Activated CD4-positive, alpha-beta T cell treated with anti-CD3 and anti-CD28 coated beads, Interleukin-2, amount 50 U/mL, for 16 hours (primary cell): ENCODE data around the gene CDH23.
A peak's percentile ranks its signal among the peaks of the same experiment; 100 is the strongest.

Source experiments
- DNase-seq: peaks from one replicate; pipeline ENCODE4 v3.0.0-alpha.2; 2020

The CDH23 gene

DNA sequence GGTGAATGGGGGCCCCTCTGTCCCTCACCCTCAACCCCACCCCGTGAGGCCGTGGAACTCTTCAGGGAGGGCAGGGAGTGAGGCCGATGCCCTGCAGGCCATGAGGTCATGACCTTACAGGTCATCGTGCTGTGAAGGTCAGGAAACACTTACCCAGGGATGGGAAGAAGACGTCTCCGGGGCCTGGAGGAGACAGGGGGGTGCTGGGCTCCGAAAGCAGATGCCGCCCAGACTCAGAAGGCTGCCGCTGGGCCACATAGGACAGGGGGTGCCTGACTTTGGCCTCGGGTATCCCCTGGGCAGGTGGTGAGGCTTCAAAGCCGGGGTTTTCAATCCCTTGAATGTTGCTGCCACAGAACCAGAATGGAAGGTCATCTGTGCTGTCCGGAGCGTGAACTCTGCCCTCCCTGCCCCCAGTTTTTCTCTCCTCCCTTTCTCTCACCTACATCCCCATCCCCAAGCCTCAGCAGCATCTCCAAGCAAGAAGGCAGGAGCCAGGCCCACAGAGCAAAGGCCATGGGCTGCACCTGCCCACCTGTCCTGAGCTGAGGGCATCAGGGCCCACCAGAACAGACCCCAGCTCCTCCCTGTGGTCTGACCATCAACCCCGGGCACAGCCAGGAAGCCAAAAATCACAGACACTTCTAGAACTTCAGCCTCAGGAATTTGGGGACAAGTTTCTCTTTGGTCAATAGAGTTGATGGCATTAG, 354.9 kb downstream of the CDH23 start:
- DNase-seq, result no peak

GRCh38 chr10:71752391-71753090, 355.8 kb downstream of the CDH23 start:
- no peak for DNase-seq

DNA sequence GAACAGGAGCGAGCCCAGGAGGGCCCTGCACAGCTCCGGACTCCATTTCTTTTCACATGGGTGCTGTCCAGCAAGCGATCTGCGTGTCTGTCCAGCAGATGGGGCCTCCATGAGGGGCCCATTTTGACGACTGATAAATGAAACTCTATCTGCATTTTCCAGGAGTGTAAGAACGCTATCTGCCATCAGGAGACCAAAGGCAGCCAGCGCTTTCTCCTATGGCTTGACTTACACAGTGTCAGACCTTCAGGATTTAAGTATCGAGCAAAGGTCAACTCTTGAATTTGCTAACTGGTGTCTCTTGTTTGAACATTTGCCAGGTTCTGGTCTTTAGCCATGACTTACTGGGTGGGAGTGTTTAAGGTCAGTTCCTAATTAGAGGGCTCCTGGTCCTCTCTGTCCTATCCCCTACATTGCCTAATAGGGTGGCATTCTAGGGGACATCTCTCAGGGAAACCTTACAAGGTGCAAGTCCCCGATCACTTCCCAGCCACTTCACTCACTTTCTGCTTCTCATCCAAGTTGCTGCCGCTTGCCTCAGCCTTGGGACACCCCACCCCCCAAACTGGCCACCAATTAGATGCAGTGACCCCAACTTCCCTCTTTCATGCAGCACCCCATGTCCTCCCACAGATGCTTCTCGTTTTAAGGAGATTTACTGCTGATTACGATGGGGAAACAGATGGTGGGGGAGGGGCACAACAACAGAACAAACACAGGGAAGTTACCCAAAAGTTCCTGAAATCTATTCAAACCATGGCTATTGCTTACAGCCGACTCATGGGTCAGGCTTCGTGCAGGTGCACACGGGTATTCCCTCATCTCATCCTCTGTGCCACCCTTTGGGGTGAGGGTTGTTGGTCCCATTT, 356.6 kb downstream of the CDH23 start:
- DNase-seq, result no peak

- DNase-seq, result no peak
These were observed 357.3 kb downstream of the CDH23 start for GRCh38 chr10:71753960-71754505.

DNA sequence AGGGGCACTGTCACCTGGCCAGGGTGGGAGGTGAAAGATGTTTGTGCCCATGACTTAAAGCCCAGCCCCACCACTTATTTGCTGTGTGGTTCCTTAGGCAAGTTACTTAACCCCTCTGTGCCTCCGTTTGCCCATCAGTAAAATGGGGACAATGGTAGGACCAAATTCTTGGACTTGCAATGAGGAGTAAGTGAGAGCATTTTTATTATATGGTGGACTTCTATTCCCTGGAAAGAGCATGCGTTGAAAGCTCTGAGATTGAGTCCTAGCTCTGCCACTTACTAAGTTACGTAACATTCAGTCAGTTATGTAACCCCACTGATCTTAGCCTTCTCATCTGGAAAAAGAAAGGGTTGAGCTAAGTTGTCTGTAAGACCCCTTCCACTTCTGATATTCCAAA, 357.8 kb downstream of the CDH23 start:
- no peak for DNase-seq

GRCh38 chr10:71755179-71755879, 358.6 kb downstream of the CDH23 start:
- DNase-seq, result no peak

GRCh38 chr10:71756311-71757191, 359.8 kb downstream of the CDH23 start:
- DNase-seq, result peak; percentile 79

GRCh38 chr10:71757399-71757922, 360.7 kb downstream of the CDH23 start:
- no peak for DNase-seq

- no peak for DNase-seq
These were observed 364.4 kb downstream of the CDH23 start for GRCh38 chr10:71761105-71761511.

DNA sequence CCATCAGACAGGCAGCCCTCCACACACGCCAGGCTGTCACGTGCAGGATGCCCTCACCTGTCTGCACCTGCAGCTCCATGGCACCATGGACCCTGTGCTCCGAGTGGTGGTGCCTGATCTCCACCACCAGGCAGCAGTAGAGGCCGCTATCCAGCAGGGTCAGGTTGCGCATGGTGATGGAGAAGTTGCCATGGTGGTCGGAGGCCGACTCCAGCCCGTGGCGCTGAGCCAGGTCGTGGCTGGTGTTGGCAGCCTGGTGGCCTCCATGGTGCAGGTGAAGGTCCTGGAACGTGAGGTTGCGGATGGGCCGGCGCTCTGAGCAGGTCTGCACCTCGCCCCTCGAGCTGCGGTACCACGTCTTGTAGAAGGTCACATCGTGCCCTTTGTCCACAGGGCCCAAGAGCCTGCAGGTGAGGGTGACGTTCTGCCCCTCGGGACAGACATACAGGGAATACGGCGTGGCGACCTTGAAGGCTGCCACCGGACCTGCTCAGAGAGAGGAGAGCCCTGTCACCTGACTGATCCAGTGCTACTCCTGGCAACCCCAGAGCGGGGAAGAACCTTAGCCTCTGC, 364.9 kb downstream of the CDH23 start:
- no peak for DNase-seq

DNA sequence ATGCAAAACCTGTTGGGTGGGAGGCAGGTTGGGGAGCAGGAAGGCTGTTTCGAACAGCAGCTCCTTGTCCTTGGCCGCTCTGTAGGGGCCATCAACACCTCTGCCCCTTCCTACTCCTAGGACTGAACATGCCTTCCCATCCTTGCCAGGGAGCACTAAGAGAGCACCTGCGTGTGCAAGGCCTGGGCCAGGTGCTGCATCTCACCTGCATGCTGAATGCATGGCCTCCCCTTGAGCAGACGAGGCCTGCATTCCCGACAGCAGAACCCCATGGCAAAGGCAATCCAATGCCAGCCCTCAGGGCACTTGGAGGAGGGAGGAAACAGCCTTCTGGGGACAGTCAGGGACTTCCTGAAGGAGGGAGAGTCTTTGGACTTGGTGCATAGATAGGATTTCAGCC, 365.6 kb downstream of the CDH23 start:
- DNase-seq, result no peak

GRCh38 chr10:71763352-71764127, 366.8 kb downstream of the CDH23 start:
- DNase-seq, result no peak

DNA sequence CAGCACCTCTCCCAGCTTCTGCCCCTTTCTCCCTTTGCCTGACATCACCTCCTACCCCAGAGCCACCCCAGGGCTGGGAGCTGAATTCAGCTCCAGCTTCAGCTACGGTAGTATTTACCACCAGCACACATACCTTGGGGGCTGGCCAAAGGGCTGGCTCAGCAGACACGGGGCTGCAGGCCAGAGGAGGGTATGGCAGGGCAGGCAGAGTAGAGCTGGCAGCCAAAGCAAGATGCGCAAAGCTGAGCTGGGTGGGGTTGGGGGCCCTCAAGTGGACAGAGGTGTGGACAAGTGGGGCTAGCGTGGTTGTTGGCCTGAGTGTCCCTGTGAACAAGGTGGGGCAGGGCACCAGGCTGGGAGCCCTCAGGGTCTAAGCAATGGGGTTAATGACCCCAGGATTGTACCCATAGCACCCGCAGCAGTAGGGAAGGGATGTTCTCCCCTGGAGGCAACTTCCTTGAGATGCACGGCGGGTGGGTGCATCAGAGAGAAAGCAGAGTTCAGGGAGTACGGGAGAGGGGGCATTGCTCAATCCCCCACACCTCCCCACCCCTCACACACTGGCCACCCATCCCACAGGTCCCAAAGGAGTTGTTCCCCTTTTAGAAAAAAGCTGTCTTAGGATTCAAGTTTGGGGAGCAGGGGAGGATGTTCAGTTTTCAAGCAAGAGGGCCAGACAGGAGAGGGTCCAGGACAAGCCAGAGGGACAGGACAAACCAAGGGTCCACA, 368.6 kb downstream of the CDH23 start:
- no peak for DNase-seq

GRCh38 chr10:71765906-71766716, 369.4 kb downstream of the CDH23 start:
- DNase-seq, result no peak

GRCh38 chr10:71766717-71767419, 370.1 kb downstream of the CDH23 start:
- DNase-seq, result no peak

GRCh38 chr10:71767420-71768035, 370.8 kb downstream of the CDH23 start:
- no peak for DNase-seq

GRCh38 chr10:71769279-71769823, 372.6 kb downstream of the CDH23 start:
- DNase-seq, result peak; percentile 41
